GM18858 (cell line): ENCODE results near the gene XYLT1.

Source experiments
- ATAC-seq: cut with Tn5 transposase; IDR thresholded peaks from one replicate; pipeline ENCODE4 v1.9.1; 2021; ENCODE audit not compliant: unreplicated experiment

The XYLT1 gene

GRCh38 chr16:17293813-17294558 is 176.8 kb downstream of the XYLT1 start:
- ATAC-seq: no peak

GRCh38 chr16:17291289-17291688 is 179.5 kb downstream of the XYLT1 start:
- no peak for ATAC-seq

- ATAC-seq: no peak
Observed at GRCh38 chr16:17289674-17290635, 180.8 kb downstream of the XYLT1 start.

GRCh38 chr16:17289050-17289449 is 181.7 kb downstream of the XYLT1 start:
- ATAC-seq: no peak

GRCh38 chr16:17287166-17287800 is 183.5 kb downstream of the XYLT1 start:
- ATAC-seq: no peak

- ATAC-seq: no peak
Observed at GRCh38 chr16:17286443-17286842, 184.3 kb downstream of the XYLT1 start.

- no peak for ATAC-seq
Observed at GRCh38 chr16:17283016-17283415, 187.7 kb downstream of the XYLT1 start.

GRCh38 chr16:17282247-17282646 is 188.5 kb downstream of the XYLT1 start:
- no peak for ATAC-seq

GRCh38 chr16:17281052-17281451 is 189.7 kb downstream of the XYLT1 start:
- ATAC-seq: no peak

- no peak for ATAC-seq
Observed at GRCh38 chr16:17278988-17279387, 191.8 kb downstream of the XYLT1 start.

- ATAC-seq: no peak
Observed at GRCh38 chr16:17277981-17278381, 192.8 kb downstream of the XYLT1 start.

- no peak for ATAC-seq
Observed at GRCh38 chr16:17276610-17277009, 194.2 kb downstream of the XYLT1 start.

- ATAC-seq: no peak
Observed at GRCh38 chr16:17276010-17276530, 194.7 kb downstream of the XYLT1 start.

- no peak for ATAC-seq
Observed at GRCh38 chr16:17275076-17276009, 195.4 kb downstream of the XYLT1 start.

- no peak for ATAC-seq
Observed at GRCh38 chr16:17273142-17273561, 197.6 kb downstream of the XYLT1 start.

GRCh38 chr16:17272716-17273115 is 198.0 kb downstream of the XYLT1 start:
- no peak for ATAC-seq

- no peak for ATAC-seq
Observed at GRCh38 chr16:17271687-17272086, 199.1 kb downstream of the XYLT1 start.

- no peak for ATAC-seq
Observed at GRCh38 chr16:17270683-17271109, 200.1 kb downstream of the XYLT1 start.

- ATAC-seq: no peak
Observed at GRCh38 chr16:17270111-17270510, 200.6 kb downstream of the XYLT1 start.

- ATAC-seq: no peak
Observed at GRCh38 chr16:17269439-17269838, 201.3 kb downstream of the XYLT1 start.
